GM21723 (cell line): ENCODE results near the gene INSC.

Experiments used
- ATAC-seq: cut with Tn5 transposase; IDR thresholded peaks from one replicate; pipeline ENCODE4 v1.9.1; 2021; ENCODE audit warnings: mild to moderate bottlenecking, moderate library complexity; ENCODE audit not compliant: unreplicated experiment

INSC gene

DNA sequence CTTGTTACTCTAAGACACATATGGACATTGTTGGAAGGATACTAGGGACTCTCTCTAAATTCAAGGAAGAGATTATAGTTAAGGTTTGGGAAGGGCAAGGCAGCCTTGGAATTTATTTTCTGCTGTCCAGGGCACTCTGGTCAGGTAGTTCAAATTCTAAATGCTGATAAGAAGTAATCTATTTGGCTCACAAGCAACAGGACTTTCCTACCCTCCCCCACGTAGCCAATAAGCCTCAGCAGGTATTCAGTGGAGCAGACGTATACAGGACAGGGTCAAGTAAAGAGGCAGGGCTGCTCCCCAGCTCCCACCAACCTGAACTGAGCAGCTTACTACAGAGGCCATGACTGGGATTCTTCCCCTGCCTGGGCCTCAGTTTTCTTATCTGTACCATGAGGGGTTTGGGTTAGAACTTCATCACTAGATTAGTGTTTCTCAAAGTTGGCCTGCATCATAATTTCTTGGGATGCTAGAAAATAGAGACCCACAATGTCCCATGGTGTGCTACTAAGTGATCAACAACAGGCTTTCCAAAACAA lies 6.1 kb upstream of the INSC start:
- no peak for ATAC-seq

DNA sequence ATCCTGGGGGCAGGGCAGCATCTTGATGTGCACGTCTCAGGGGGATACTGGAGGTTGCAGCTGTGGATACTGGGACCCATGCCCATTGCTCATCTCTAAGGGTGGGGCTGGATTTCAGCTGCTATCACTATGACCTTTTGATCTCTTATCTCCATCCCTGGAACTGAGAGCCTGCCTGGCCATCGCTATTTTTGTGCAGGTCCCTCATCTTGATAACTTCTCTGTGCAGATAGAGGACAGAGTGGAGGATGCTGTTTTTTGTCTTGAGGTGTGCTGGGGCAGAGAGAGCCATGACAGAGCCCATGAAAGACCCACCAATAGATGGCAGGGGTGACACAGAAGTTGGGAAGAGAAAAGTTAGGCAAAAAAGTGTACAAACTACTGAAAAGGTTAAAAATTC lies 5.1 kb upstream of the INSC start:
- no peak for ATAC-seq

DNA sequence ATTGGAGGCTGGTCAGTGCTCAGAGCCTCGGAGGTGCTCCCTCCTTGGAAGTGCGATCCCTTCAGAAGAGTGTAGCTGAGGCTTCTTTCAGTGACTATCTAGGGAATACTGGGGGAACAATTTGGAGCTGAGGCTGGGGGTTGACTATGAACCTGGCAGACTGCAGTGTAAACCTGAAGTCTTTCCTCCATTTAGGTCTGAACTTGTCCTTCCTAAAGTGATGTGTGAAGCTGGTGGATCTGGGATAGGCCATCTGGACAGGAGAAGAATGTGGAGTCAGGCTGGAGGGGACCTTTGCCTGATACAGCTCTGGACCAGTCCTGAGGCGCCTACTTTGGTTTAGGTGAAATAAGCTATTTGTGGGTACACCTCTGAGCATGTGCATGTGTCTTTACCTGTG lies 3.5 kb upstream of the INSC start:
- ATAC-seq = no peak

DNA sequence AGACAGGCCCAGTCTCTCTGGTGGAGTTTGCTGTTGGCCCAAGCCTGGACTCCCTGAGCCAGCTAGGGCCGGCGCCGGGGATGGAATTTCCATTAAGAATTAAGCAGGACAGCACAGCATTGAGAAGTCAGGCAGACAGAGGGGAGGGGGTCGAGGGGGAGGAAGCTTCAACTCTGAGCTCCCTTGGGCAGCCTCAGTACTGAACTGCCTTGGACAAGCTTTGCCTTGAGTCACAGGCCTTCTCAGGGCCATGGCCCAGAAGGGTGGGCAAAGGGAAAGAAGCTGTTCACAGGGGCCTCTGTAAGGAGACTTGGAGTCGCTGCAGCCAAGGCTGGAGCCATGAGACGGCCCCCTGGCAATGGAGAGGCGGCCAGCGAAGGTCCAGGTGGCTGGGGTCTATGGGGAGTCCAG lies 2.6 kb upstream of the INSC start:
- ATAC-seq = no peak

DNA sequence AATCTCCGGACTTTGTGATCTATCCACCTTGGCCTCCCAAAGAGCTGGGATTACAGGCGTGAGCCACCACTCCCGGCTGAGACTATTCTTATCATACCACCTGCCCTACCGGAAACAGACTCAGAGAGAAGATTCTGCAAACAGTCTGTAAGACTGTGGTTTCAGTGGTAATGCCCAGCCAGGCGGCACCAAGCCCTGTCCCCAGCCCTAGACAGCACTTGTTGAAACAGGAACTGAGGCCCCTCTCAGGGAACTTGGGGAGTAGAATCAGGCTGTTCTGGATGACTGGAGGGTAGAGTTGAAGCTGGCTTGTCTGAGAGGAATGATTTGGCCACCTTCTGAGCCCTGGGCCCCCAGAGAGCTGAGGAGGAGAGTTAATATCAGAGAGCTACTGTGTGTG lies 1.3 kb upstream of the INSC start:
- ATAC-seq = peak; percentile 90

DNA sequence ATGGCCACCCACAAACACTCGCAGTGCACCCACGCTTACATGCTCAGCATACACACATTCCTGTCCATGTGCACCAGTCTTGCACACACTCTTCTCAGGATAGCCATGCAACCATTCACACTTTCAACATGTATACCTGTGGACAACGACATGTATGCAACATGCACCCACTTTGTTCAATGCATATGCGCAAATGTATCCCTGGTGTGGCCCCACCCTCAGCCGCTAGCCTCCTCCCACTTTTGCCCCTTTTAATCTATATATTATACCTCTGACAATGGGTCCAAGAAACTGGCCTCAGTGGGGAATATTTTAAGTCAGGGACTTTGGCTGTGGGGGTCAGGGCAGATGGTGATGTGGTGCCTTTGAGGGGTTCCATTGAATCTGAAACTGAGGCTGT lies 963 bp downstream of the INSC start:
- ATAC-seq = no peak

DNA sequence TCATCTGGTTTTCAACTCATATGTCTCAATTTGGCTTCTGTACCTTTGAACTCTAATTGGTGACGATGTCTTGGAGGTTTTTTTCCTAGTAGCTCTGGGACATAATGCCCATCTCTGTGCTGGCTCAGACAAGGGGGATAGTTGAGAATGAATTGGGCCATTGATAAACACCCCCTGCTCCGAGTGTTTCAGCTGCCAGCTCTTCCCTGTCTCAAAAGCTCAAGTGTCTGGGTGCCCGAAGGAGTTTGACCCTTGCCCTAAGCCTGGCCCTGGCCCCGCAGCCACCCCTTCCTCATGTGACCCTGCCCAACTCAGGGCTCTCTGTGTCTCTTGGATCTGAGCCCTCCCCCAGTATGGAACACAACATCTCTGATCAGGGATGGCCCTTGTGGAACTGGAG lies 3.0 kb downstream of the INSC start:
- ATAC-seq = no peak

DNA sequence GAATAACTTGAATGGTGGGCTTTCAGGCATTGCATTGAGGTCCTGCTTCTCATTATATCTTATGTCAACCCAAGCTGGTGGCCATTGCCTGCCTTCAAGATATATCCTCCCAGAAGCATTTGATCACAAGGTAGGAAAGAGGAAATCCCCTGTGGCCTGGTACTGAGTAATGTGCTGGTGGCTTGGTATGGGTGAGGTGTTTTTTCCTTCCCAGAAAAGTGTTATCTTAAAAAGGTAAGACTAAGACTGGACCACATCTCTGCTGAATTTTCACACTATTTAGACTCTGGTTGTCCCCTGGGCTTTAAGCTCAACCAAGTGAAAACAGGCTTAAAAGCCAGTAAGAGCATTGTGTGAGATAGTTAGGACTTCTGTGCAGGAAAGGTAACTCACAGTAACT lies 3.7 kb downstream of the INSC start:
- ATAC-seq = no peak

DNA sequence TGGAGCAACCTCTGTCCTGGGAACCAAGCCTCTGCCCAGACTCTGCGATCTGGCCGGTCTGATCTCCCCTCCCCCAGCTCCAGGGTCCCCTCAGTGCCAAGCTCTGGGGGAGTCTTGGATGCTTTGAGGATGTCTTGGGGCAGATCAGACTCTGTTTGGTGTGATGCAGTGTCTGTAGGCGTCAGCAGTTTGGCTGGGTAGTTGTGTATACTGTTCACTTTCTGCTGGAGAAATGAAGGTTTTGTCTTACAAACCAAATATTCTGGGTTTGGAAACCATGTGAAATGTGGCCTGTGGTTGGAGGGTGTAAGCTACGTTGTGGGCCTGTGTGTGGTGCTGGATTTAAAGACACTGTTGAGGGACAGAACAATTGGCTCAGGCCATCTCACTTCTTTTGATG lies 4.6 kb downstream of the INSC start:
- no peak for ATAC-seq

DNA sequence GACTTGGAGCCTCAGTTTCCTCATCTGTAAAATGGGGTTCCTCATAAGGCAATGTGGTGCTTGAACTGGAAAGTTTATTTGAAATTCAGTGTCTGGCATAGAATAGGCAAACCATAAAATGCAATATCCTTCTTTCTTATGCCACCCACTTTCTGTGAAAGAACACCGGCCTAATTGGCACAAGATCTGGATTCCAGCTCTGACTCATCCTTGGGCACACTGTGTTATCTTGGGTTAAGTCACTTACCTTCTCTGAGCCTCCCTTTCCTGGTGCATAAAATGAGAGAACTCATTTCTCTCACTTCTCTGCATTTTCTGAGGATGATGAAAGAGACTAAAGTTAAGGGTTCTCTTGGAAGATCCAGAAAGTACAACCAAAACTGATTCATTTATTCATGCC lies 5.1 kb downstream of the INSC start:
- no peak for ATAC-seq

DNA sequence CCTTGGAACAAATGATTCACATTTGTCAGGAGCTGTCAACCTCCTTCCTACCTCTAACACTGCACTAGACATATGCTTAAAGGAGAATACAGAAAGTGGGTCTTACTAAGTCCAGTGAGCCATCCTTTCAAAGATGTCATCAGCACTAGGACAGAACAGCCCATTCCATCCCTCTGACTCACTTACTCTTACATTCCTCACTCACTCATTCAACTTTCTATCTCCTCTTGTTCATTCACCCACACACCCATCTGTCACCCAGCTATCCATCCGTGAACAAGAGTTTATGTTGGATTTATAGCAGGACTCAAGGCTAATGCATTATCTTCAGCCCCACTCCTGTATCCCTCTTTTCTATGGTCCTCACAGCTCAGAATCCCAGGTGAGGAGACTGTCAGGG lies 9.1 kb downstream of the INSC start:
- no peak for ATAC-seq

DNA sequence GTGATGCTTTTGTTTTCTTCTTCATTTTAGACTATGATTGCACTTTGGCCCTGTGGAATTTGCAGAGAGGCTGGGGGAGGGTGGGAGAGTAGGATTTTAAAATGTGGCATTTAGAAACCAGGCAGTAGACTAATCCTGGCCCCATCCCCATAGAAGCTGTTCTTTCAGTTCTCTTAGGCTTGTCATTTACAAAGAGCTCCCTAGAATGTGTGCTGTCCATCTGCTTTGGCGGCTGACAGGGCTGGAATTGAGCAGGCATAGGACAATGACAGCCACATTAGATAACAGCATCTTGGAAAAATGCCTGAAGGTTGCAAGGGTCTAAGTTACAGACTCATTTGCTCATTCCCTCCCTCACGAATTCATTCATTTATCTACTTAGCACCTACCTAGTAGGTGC lies 9.8 kb downstream of the INSC start:
- ATAC-seq = no peak

DNA sequence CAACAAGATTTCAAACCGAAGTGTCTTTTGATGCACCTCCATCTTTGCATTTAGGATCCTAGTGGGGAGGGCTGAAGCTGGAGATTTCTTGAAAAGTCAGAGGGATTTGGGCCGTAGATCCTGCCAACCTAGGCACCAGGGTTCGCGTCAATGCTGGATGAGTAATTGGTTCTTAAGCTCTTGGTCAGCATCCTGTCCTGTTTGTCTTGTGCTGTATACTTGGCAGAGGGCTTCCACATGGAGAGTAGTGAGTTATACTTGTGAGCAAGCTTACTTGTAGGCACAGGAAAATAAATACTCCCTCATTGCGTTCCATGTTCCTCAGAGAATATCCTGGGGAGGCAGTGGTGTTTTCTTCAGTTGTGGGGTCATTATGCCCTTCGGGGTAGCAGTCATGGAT lies 12.6 kb downstream of the INSC start:
- no peak for ATAC-seq

DNA sequence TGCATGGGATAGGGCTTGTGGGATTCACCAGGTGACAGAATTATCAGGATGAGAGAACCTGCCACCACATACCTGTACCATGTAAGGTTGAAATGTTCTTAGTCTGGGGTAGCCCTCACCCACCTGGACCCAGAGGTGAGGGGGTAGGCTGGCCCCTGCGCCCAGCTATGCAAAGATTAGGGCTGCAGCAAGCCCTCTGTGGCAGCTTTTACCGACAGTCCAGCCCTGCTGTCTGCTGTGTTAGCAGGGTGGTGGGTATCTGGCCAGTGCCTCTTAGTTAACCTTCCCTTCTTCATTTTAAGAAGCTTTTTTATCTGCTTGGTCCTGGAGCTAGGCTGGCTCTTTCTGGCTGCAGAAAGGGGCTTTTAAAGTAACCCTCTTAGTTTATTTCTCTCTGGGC lies 13.9 kb downstream of the INSC start:
- no peak for ATAC-seq

DNA sequence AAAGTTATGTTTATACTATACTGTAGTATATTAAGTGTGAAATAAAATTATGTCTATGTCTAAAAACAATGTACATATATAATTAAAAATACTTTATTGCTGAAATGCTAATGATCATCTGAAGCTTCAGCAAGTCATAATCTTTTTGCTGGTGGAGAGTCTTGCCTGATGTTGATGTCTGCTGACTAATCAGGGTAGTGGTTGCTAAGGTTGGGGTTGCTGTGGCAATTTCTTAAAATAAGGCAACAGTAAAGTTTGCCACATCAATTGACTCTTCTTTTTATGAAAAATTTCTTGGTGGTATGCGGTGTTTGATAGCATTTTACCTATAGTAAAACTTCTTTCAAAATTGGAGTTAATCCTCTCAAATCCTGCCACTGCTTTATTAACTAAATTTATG lies 21.4 kb downstream of the INSC start:
- no peak for ATAC-seq

DNA sequence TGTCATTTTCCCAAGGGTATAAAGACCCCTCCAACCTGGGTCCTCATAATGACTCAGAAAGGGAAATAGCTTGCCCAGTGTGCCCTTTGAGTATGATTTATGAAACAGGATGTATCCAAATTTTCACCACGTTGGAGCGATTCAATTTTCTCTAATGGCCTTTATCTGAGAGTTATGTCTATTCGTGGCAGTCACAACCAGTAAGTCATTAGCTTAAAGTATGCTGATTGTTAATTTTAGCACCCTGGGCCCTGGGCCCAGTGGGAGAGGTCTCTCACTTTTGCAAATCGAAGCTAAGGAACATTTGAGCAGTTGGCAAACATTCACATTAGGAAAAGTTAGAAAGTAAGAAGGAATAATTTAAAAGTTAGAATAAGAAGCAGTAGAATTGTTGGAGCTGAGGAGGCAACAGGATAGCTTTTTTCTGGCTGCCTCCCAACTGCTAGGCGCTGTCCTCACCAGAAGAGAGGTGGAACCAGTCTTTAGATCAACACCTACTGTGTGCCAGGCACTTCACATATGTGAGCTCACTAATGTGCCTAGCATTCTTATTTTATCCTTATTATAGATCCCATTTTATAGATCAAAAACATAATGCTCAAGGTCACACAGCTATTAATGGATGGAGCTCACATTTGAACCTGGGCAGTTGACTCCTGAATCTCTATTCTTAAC lies 24.5 kb downstream of the INSC start:
- ATAC-seq = no peak

DNA sequence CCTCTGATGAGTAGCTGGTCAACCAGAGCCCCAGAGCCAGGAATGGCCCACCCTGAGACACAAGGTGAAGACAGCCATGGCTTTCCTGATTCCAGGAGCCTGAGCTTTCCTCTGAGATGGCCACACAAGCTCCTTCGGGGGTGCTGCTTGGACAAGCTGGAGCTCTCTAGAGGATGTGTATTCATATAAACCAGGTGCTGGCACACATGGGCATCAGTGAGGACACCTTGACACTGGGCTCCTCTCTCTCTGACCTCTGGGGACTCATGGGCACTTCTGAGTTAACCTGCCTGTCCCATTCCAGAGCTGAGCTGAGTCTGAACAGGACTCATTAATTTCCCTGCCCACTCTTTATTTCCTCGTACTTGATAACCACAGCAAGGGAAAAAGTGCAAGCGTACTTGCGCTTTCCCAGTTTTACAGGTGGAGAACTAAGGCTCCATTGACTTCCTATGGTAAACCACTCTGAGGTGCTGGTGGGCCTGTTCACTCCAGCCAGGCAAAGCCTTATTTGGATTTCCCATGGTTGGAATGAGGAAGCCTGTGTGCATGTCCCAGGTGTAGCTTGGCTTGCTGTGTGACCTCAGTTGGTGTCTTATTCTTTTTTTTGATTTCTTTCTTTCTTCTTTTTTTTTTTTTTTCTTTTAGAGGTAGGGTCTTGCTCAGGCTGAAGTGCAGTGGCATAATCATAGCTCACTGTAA lies 25.4 kb downstream of the INSC start:
- ATAC-seq = no peak

DNA sequence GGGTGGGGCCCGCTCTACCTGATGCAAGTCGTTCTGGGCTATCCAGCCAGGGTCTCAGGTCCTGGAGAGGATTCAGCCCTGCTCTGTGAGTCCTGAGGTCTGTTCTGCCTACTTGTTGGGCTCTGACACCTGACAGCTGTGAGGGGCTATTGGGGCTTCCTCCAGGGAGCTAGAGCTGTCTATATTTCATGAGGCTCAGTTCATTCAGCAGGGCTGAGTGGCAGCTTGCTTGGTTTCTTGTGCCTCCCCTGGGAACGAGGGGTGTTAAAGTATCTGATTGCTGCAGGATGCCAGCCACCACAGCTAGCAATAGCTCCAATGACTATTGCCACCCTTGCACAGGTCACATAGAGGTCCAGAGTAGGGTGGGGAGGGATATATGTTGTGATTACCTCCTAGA lies 26.7 kb downstream of the INSC start:
- no peak for ATAC-seq

DNA sequence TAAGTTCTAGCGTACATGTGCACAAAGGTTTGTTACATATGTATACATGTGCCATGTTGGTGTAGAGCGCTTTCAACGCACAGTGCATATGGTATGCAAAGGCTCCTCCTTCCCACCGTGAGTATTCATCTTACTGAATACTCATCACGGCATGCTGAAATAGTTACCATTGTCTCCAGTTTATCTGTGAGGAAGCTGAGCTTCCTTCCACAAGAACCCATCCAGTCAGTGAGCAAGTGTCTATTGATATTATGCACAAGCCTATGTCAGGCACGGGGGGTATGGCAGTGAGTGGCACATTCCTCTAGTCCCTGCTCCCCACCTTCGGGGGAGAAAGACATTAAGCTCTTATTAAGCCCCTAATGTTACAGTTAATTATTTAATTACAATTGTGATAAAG lies 28.1 kb downstream of the INSC start:
- ATAC-seq = no peak

DNA sequence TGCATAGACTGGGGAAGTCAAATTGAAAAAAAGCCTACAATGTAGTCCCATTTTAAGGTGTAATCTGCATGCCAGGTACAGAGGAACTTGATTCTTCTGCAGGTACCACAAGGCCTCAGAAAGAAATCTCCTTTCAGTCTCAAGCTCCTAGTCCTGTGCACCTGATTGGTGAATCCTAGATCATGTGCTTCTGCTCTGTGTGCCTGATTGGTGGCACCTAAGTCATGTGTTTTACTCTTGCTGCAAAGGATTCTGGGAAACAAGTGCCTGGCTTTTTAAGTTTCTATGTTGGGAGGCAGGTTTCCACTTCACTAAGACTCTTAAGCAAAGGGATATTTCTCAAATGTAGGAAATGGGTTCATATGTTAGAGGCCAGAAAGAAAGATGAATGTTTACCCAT lies 29.1 kb downstream of the INSC start:
- no peak for ATAC-seq

DNA sequence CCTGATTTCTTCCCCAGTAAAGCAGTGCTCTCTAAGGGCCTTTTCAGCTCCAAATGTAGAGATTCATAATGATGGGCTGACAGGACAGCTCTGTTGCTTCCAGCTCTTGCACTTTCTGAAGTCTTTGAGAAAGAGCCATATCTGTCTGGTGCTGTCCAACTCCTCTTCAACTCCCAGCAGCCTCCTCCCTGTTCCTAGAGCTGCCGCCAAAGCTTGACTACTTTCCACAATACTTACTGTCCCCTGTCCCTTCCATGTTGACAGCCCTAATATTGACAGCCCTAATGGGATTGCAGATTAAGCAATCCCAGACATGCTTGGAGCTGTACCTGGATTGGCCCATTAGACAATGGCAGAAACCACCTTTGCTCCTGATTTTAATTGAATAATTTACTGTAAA lies 29.6 kb downstream of the INSC start:
- no peak for ATAC-seq

DNA sequence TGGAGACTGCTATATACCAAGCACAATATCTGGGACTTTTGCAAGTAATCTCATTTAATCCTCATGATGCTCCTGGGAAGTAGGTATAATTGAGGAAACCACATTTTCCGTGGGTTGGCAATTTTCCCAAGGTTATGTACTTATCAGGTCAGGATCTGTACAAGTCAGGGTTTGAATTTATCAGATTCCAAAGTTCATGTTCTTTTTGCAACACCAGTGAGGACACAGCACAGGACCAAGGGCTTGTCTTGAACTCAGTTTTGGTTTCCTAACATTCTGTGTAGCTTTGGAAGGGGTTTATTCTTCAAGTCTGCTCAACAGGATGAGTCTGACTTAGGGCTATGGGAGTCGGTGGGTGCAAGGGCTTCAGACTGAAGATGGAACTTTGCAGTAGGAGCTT lies 30.4 kb downstream of the INSC start:
- ATAC-seq = no peak

DNA sequence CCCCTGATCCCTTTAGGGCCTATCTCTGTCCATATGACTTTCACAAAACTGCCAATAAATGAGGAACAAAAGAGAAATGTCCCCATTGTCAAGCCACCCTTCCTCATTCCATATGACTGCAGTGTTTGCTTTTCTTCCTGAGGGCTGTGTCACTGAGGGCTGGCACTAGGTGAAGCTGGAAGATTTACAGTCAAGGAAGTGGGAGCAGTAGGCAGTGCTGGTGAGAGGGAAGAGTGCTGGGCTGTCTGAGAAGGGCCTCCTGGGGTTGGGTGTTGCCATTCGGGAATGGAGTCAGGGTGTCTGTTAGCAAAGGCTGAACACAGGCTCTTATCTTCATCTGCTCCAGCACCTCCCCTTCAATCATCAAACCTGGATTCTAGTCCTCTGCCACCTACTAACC lies 30.9 kb downstream of the INSC start:
- ATAC-seq = no peak
